ENCODE measurements around the gene CTNNA3.

DNA sequence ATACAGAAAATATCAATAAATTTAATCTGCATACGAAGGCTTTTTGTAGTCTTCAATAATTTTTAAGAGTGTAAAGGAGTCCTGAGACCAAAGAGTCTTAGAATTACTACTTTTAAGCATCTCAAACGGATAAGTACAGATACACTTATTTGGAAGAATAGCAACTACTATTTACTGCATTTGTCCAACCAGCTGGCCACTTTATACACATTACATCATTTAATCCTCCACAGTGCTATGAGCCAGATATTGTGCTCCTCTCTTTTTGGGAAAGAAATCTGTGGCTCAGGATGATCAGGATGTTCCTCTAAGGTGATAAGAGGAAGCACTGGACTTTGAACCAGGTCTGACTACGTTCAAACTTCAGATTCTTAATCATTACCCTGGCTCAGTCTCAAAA lies 1358.8 kb downstream of the CTNNA3 start:
- TF ChIP-seq ZNF623 (tag by site-specific recombination; IDR thresholded peaks at IDR 0.05) (no peak), YY1 (tag by site-specific recombination; IDR thresholded peaks at IDR 0.05) (no peak), ZFP69B (tag by site-specific recombination; IDR thresholded peaks at IDR 0.05) (no peak)
- TF ChIP-seq, protein P1, sequence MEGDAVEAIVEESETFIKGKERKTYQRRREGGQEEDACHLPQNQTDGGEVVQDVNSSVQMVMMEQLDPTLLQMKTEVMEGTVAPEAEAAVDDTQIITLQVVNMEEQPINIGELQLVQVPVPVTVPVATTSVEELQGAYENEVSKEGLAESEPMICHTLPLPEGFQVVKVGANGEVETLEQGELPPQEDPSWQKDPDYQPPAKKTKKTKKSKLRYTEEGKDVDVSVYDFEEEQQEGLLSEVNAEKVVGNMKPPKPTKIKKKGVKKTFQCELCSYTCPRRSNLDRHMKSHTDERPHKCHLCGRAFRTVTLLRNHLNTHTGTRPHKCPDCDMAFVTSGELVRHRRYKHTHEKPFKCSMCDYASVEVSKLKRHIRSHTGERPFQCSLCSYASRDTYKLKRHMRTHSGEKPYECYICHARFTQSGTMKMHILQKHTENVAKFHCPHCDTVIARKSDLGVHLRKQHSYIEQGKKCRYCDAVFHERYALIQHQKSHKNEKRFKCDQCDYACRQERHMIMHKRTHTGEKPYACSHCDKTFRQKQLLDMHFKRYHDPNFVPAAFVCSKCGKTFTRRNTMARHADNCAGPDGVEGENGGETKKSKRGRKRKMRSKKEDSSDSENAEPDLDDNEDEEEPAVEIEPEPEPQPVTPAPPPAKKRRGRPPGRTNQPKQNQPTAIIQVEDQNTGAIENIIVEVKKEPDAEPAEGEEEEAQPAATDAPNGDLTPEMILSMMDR (tag by site-specific recombination; IDR thresholded peaks at IDR 0.05): no peak
